Measurements from ENCODE around the gene POLR2A.
A peak's percentile ranks its signal among the peaks of the same experiment; 100 is the strongest.

Gene POLR2A

DNA sequence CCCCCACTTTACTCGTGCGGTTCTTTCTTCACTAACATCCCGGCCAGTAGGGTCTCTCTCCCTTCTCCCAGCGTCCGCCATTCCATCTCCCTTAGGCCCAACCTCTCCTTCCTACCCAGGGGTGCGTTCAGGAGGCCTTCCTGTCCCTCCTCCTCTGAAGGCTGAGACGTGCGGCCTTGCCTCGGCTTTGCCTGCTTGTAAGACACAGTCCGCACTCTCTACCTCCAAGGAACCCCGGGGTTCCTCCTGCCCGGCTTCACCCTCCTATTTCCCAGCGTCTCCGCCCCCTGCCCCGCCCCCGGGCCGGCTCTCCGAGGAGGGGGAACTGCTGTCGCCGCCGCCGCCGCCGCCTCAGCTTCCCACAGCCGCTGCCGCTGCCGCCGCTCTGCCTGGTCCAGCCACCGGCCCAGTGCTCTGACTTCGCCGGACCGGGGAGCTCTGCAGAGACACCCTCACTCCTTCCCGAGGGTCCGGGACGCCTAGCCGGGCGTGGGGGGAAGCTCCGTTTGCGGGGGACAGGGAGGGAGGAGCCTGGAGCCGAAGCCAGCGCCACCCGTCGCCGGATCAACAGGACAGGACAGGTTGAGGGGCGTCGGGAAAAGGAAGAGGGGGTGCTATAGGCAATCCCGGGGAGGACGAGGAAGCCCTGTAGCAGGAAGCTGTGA is 46.1 kb upstream of the POLR2A start:
- peaks cover 5% of the 10 kb centered on the region for H3K4me1 ChIP-seq (ENCODE audit: insufficient read depth, poor library complexity, severe bottlenecking)
- no peak for TF ChIP-seq CTCF (IDR thresholded peaks at IDR 0.05; ENCODE audit: poor library complexity, severe bottlenecking)

GRCh38 chr17:7438656-7439460 is 45.3 kb upstream of the POLR2A start:
- H3K27me3 ChIP-seq (ENCODE audit: insufficient read depth, poor library complexity, severe bottlenecking) = no peaks in the 10 kb centered on the region
- peak overlapping the region; percentile 44 for H3K4me3 ChIP-seq (ENCODE audit: severe bottlenecking)
- peak overlapping the region; percentile 82 for H3K27ac ChIP-seq (ENCODE audit: poor library complexity, severe bottlenecking)
- DNase-seq (ENCODE audit: low spot score) = no peak
- no peak for ATAC-seq (ENCODE audit: low read depth)
- TF ChIP-seq CTCF (IDR thresholded peaks at IDR 0.05; ENCODE audit: poor library complexity, severe bottlenecking) = no peak
- H3K36me3 ChIP-seq (ENCODE audit: low read depth) = no peaks in the 10 kb centered on the region
- peaks cover 10% of the 10 kb centered on the region for H3K4me1 ChIP-seq (ENCODE audit: insufficient read depth, poor library complexity, severe bottlenecking)
- no peaks in the 10 kb centered on the region for H3K9me3 ChIP-seq (ENCODE audit: severe bottlenecking)

More for the DNA sequence above, 46.1 kb upstream of the POLR2A start:
- ATAC-seq (ENCODE audit: low read depth) (peak; percentile 30), DNase-seq (ENCODE audit: low spot score) (peak; percentile 79)
- Histone ChIP-seq H3K4me3 (ENCODE audit: severe bottlenecking) (peak overlapping the region; percentile 44), H3K27ac (ENCODE audit: poor library complexity, severe bottlenecking) (peak overlapping the region; percentile 82), H3K27me3 (ENCODE audit: insufficient read depth, poor library complexity, severe bottlenecking) (no peaks in the 10 kb centered on the region), H3K36me3 (ENCODE audit: low read depth) (no peaks in the 10 kb centered on the region), H3K9me3 (ENCODE audit: severe bottlenecking) (no peaks in the 10 kb centered on the region)

- TF ChIP-seq CTCF (IDR thresholded peaks at IDR 0.05; ENCODE audit: poor library complexity, severe bottlenecking) = no peak
- peak within 1 kb of the TSS; percentile 82 for H3K27ac ChIP-seq (ENCODE audit: poor library complexity, severe bottlenecking)
Measured at GRCh38 chr17:7439462-7440112, 44.6 kb upstream of the POLR2A start, which contains the start of gene FGF11. Gene FGF11 (plus strand): TSS chr17:7439512. CDS start chr17:7439621, 109 bp downstream.

DNA sequence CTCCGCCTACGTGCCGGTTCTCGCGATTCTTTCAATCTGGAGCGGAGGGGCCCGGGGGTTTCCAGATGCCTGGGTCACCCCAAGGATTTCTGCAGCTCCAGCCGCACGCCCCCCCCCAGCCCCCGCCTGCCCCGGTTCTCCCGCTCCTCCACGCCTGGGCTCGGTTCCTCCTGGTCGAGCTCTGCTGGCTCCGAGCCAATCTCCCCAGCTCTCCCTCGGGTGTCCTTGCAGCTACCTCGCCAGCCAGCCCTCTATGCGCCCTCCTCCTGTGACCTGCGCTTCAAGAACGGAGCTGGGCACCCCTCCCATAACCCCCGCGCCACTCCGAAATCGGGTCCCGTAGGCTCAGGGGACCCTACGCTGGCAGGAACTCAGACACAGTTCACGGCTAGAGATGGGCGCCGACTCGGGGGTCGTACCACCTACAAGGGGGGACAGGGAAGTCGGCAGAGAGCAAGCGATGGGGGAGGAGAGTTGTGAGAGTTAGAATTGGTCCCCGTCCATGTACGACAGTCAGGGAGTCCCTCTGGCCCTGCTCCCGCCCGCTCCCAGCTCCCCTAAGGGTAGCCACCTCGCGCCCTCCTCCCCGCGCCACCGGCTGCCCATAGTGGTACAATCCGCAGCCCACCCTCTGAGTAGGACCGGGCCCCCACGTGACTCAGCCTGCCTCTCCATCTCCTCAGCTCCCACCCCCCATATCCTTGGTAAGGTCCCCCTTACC is 43.9 kb upstream of the POLR2A start:
- no peak for TF ChIP-seq CTCF (IDR thresholded peaks at IDR 0.05; ENCODE audit: poor library complexity, severe bottlenecking)

More at GRCh38 chr17:7439462-7440112, 44.6 kb upstream of the POLR2A start, which contains the start of gene FGF11:
- peak within 1 kb of the TSS; percentile 44 for H3K4me3 ChIP-seq (ENCODE audit: severe bottlenecking)
- H3K36me3 ChIP-seq (ENCODE audit: low read depth) = no peaks in the 10 kb centered on the region
- DNase-seq (ENCODE audit: low spot score) (no peak), ATAC-seq (ENCODE audit: low read depth) (no peak)
- no peaks in the 10 kb centered on the region for H3K9me3 ChIP-seq (ENCODE audit: severe bottlenecking)
- H3K4me1 ChIP-seq (ENCODE audit: insufficient read depth, poor library complexity, severe bottlenecking) = peaks cover 17% of the 10 kb centered on the region
- H3K27me3 ChIP-seq (ENCODE audit: insufficient read depth, poor library complexity, severe bottlenecking) = no peaks in the 10 kb centered on the region

More for the DNA sequence above, 43.9 kb upstream of the POLR2A start:
- H3K36me3 ChIP-seq (ENCODE audit: low read depth) = no peaks in the 10 kb centered on the region
- no peaks in the 10 kb centered on the region for H3K9me3 ChIP-seq (ENCODE audit: severe bottlenecking)
- DNase-seq (ENCODE audit: low spot score) = peak; percentile 79
- H3K27me3 ChIP-seq (ENCODE audit: insufficient read depth, poor library complexity, severe bottlenecking) = no peaks in the 10 kb centered on the region
- peak overlapping the region; percentile 82 for H3K27ac ChIP-seq (ENCODE audit: poor library complexity, severe bottlenecking)
- peak overlapping the region; percentile 44 for H3K4me3 ChIP-seq (ENCODE audit: severe bottlenecking)
- H3K4me1 ChIP-seq (ENCODE audit: insufficient read depth, poor library complexity, severe bottlenecking) = peaks cover 19% of the 10 kb centered on the region
- ATAC-seq (ENCODE audit: low read depth) = no peak
